ENCODE measurements around the gene GNAQ. TPM values are rescaled to one million over a fixed set of nuclear protein-coding genes. Genes with fewer than 3 reads are reported as not detected.

GNAQ gene
- total and polyA plus RNA-seq, 2 of the 13 experiments (the other 11 are each of a cell fraction or from before 2014, with no cell fraction given) = 16.5 to 17.7 TPM

DNA sequence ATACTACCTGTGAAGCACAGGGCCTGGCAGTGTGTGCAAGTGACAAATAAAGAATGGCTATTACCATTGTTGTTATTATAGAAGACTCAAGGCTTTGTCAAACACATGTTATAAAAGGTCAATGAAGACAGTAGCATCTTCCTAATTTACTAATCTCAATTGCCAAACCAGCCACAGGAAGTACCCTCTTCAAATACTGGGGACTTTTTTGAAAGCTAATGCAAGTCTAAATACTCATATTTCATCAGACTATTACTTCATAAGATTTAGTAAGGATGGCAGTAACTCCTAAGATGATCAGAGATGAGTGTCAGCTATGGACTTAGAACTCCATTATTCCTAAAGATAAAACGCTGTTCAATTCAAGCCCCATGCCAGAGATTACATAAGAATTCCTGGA lies 43.0 kb downstream of the GNAQ start:
- FAIRE-seq = no peak
- POLR2A ChIA-PET = no interaction called here
- in situ Hi-C loops (cut with HindIII; ENCODE audit: extremely low pct_ligation_motif_present, low pct_unique_long_range_greater_than_20kb) = loop anchor here (5.0 kb wide), 1 partner anchor 44 kb away; the partner anchor contains the start of gene GNAQ

More for the DNA sequence above, 43.0 kb downstream of the GNAQ start:
- H3K9ac ChIP-seq (ENCODE audit: insufficient read depth, low read depth, low read length) = no peak overlapping the region
- H3K9me3 ChIP-seq (ENCODE audit: low read length) = no peaks in the 10 kb centered on the region
- peaks cover 37% of the 10 kb centered on the region for H3K4me1 ChIP-seq (ENCODE audit: insufficient read depth, low read length)
- 0 out of 2 replicates have a peak, but pooled peaks cover 8% of the 10 kb centered on the region for H4K20me1 ChIP-seq (ENCODE audit: insufficient read depth, low read length)
- CTCF ChIA-PET (ENCODE audit: low intra/inter-chr PET ratio, low total read pairs) = no interaction called here
- no TSS peak for BruUV-seq (replicated peaks)
- H2AFZ ChIP-seq (ENCODE audit: low read length) = no peak overlapping the region
- ATAC-seq (no peak), DNase-seq (ENCODE audit: low spot score) (no peak)
- intact Hi-C loops (cut with micrococcal nuclease; ENCODE audit: unreplicated experiment) = no loop called here
- H3K4me2 ChIP-seq (ENCODE audit: low read depth, low read length) = no peak overlapping the region
- no peak overlapping the region for H3K27ac ChIP-seq (ENCODE audit: extremely low read length, insufficient read depth, low read length)
- H3K27me3 ChIP-seq (ENCODE audit: control insufficient read depth in 1 of 2, insufficient read depth in 2 of 2, low read length in 2 of 2) = no peaks in the 10 kb centered on the region
- H3K79me2 ChIP-seq (ENCODE audit: insufficient read depth, low read length) = peaks cover 11% of the 10 kb centered on the region
- TF ChIP-seq, protein P1, sequence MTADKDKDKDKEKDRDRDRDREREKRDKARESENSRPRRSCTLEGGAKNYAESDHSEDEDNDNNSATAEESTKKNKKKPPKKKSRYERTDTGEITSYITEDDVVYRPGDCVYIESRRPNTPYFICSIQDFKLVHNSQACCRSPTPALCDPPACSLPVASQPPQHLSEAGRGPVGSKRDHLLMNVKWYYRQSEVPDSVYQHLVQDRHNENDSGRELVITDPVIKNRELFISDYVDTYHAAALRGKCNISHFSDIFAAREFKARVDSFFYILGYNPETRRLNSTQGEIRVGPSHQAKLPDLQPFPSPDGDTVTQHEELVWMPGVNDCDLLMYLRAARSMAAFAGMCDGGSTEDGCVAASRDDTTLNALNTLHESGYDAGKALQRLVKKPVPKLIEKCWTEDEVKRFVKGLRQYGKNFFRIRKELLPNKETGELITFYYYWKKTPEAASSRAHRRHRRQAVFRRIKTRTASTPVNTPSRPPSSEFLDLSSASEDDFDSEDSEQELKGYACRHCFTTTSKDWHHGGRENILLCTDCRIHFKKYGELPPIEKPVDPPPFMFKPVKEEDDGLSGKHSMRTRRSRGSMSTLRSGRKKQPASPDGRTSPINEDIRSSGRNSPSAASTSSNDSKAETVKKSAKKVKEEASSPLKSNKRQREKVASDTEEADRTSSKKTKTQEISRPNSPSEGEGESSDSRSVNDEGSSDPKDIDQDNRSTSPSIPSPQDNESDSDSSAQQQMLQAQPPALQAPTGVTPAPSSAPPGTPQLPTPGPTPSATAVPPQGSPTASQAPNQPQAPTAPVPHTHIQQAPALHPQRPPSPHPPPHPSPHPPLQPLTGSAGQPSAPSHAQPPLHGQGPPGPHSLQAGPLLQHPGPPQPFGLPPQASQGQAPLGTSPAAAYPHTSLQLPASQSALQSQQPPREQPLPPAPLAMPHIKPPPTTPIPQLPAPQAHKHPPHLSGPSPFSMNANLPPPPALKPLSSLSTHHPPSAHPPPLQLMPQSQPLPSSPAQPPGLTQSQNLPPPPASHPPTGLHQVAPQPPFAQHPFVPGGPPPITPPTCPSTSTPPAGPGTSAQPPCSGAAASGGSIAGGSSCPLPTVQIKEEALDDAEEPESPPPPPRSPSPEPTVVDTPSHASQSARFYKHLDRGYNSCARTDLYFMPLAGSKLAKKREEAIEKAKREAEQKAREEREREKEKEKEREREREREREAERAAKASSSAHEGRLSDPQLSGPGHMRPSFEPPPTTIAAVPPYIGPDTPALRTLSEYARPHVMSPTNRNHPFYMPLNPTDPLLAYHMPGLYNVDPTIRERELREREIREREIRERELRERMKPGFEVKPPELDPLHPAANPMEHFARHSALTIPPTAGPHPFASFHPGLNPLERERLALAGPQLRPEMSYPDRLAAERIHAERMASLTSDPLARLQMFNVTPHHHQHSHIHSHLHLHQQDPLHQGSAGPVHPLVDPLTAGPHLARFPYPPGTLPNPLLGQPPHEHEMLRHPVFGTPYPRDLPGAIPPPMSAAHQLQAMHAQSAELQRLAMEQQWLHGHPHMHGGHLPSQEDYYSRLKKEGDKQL (CRISPR knock-in tag; IDR thresholded peaks at IDR 0.05; ENCODE audit: low read depth) = no peak
- TF ChIP-seq ZNF607 (CRISPR knock-in tag; IDR thresholded peaks at IDR 0.05; ENCODE audit: borderline replicate concordance) (no peak), ZSCAN20 (CRISPR knock-in tag; IDR thresholded peaks at IDR 0.05; ENCODE audit: borderline replicate concordance) (no peak), ATF3 (CRISPR knock-in tag; IDR thresholded peaks at IDR 0.05) (no peak), FOXO4 (CRISPR knock-in tag; conservative IDR thresholded peaks at IDR 0.05) (no peak), NCOA1 (CRISPR knock-in tag; IDR thresholded peaks at IDR 0.05) (no peak), ZNF331 (CRISPR knock-in tag; IDR thresholded peaks at IDR 0.05) (no peak), KDM2A (CRISPR knock-in tag; IDR thresholded peaks at IDR 0.05; ENCODE audit: borderline replicate concordance, low read depth) (no peak), ARNT2 (CRISPR knock-in tag; IDR thresholded peaks at IDR 0.05; ENCODE audit: low read depth) (no peak), CAMTA2 (CRISPR knock-in tag; IDR thresholded peaks at IDR 0.05; ENCODE audit: borderline replicate concordance) (no peak), RFX5 (IDR thresholded peaks at IDR 0.05; ENCODE audit: low read depth, low read length) (no peak), ZNF616 (CRISPR knock-in tag; IDR thresholded peaks at IDR 0.05; ENCODE audit: low read depth) (no peak), ZFX (CRISPR knock-in tag; IDR thresholded peaks at IDR 0.05; ENCODE audit: low read depth) (no peak), ZNF564 (CRISPR knock-in tag; IDR thresholded peaks at IDR 0.05) (no peak), ARNTL (CRISPR knock-in tag; IDR thresholded peaks at IDR 0.05) (no peak), CHD2 (IDR thresholded peaks at IDR 0.05; ENCODE audit: low read depth, low read length) (no peak)
- TF ChIP-seq, protein P2, sequence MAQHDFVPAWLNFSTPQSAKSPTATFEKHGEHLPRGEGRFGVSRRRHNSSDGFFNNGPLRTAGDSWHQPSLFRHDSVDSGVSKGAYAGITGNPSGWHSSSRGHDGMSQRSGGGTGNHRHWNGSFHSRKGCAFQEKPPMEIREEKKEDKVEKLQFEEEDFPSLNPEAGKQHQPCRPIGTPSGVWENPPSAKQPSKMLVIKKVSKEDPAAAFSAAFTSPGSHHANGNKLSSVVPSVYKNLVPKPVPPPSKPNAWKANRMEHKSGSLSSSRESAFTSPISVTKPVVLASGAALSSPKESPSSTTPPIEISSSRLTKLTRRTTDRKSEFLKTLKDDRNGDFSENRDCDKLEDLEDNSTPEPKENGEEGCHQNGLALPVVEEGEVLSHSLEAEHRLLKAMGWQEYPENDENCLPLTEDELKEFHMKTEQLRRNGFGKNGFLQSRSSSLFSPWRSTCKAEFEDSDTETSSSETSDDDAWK (CRISPR knock-in tag; IDR thresholded peaks at IDR 0.05) = no peak
- no peaks in the 10 kb centered on the region for H3K36me3 ChIP-seq (replicated peaks in 1 of 2; ENCODE audit: control insufficient read depth in 1 of 2, insufficient read depth in 2 of 2, low read length in 2 of 2)
- WGBS (ENCODE audit: low lambda C conversion rate) = 84% methylated on average over 1 of the region's 1 CpG
- H3K4me3 ChIP-seq (replicated peaks in 1 of 3; ENCODE audit: insufficient read depth in 1 of 3, low read depth in 2 of 3, low read length in 3 of 3) = no peak overlapping the region

Data from HepG2 (cell line).